Stomach (tissue), 9 donors: ENCODE results near the gene MAGI2. TPM values are rescaled to one million over a fixed set of nuclear protein-coding genes. Genes with fewer than 3 reads are reported as not detected.

Experiments
- DNase-seq, 2 donors: peaks; one replicate each; pipeline versions ENCODE4 v3.0.0 to v3.0.0-alpha.2; 2013 to 2019
- H3K27ac ChIP-seq, 5 donors: fragments of 200-600 bp in 4 of 5; sonication (generic) in 4 of 5; one replicate each; pipeline ENCODE4 v1.5.1; 2013 to 2019; ENCODE audit warnings: mild to moderate bottlenecking in 1 of 5, moderate library complexity in 1 of 5
- H3K27me3 ChIP-seq, 3 donors: fragments of 200-600 bp; sonication (generic); one replicate each; pipeline ENCODE4 v1.5.1; 2017 to 2019; ENCODE audit warnings: mixed run types in 1 of 3
- H3K36me3 ChIP-seq, 4 donors: fragments of 200-600 bp; sonication (generic); 1 replicate in 3 of 4; 2 replicates in 1 of 4; pipeline ENCODE4 v1.5.1; 2016 to 2019
- H3K4me1 ChIP-seq, 4 donors: fragments of 200-600 bp; sonication (generic); one replicate each; pipeline ENCODE4 v1.5.1; 2016 to 2019
- H3K4me3 ChIP-seq, 4 donors: fragments of 200-600 bp; sonication (generic) in 3 of 4; one replicate each; pipeline ENCODE4 v1.5.1; 2016 to 2019; ENCODE audit warnings: mild to moderate bottlenecking in 1 of 4
- H3K9me3 ChIP-seq, 4 donors: fragments of 200-600 bp; sonication (generic); one replicate each; pipeline ENCODE4 v1.5.1; 2016 to 2019
- EP300 ChIP-seq: sonication (generic); formaldehyde crosslinking; IDR thresholded peaks from one replicate; pipeline ENCODE4 v1.6.1; 2017; ENCODE audit warnings: antibody characterized with exemption
- POLR2A ChIP-seq, 4 donors: fragments of 450-650 bp; IDR thresholded peaks; one replicate each; pipeline ENCODE4 v1.6.1; 2016; ENCODE audit warnings: antibody characterized with exemption in 4 of 4, control low read depth in 2 of 4, mild to moderate bottlenecking in 1 of 4, moderate library complexity in 1 of 4
- POLR2AphosphoS5 ChIP-seq, 3 donors: sonication (generic); formaldehyde crosslinking; IDR thresholded peaks; one replicate each; pipeline ENCODE4 v1.6.1; 2016; ENCODE audit warnings: antibody characterized with exemption in 3 of 3
- WGBS, 5 donors: extraction: QIAGEN DNeasy Blood & Tissue Kit in 3 of 5; methylation state at CpG; one replicate each; pipeline versions ENCODE4 v1.1.5 to v1.1.7; 2013 to 2018; 5-methylcytosine and 5-hydroxymethylcytosine counted together
- intact Hi-C: fragments of 100-400 bp; cut with DNase I; formaldehyde crosslinking; loops from one replicate; pipeline ENCODE4 v1.15.1; 2023; ENCODE audit warnings: low total_unique reads
- polyA plus RNA-seq, 3 donors: library from polyadenylated mRNA; stranded (reverse); fragments of 200-250 nt; gene quantifications; one replicate each; pipeline ENCODE4 v1.2.3, GENCODE V29; 2013
- total RNA-seq, 5 donors: library from RNA; depleted of rRNA; stranded (reverse); fragments of >200 nt; gene quantifications; one replicate each; pipeline versions ENCODE4 v1.1.0 to v1.2.3, GENCODE V29; 2014 to 2016
- TF ChIP-seq, protein P1 (sequence below), 7 experiments: fragments of 450-650 bp in 4 of 7; fragments of 200-600 bp in 3 of 7; sonication (generic) in 3 of 7; IDR thresholded peaks; one replicate each; pipeline ENCODE4 v1.5.1; 2016 to 2019; ENCODE audit warnings: antibody characterized with exemption in 7 of 7, control low read depth in 2 of 7, mild to moderate bottlenecking in 1 of 7
- donor health status: healthy with polysubstance abuse.
- donor health status: Bipolar disorder and iron deficiency.
- donor health status: healthy.

Gene MAGI2
- total and polyA plus RNA-seq, 8 donors: 0.92 to 53.9 (median 5.8) TPM

- Histone ChIP-seq H3K4me3 (no peak overlapping the region), H3K9me3 (no peaks in the 10 kb centered on the region), H3K27me3 (no peaks in the 10 kb centered on the region), H3K36me3 (no peaks in the 10 kb centered on the region), H3K27ac (no peak overlapping the region), H3K4me1 (no peaks in the 10 kb centered on the region)
- intact Hi-C loops: no loop called here
- TF ChIP-seq POLR2AphosphoS5 (IDR thresholded peaks at IDR 0.05): no peak
- TF ChIP-seq, protein P1, sequence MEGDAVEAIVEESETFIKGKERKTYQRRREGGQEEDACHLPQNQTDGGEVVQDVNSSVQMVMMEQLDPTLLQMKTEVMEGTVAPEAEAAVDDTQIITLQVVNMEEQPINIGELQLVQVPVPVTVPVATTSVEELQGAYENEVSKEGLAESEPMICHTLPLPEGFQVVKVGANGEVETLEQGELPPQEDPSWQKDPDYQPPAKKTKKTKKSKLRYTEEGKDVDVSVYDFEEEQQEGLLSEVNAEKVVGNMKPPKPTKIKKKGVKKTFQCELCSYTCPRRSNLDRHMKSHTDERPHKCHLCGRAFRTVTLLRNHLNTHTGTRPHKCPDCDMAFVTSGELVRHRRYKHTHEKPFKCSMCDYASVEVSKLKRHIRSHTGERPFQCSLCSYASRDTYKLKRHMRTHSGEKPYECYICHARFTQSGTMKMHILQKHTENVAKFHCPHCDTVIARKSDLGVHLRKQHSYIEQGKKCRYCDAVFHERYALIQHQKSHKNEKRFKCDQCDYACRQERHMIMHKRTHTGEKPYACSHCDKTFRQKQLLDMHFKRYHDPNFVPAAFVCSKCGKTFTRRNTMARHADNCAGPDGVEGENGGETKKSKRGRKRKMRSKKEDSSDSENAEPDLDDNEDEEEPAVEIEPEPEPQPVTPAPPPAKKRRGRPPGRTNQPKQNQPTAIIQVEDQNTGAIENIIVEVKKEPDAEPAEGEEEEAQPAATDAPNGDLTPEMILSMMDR (IDR thresholded peaks at IDR 0.05): no peak
- no peak for TF ChIP-seq EP300
- TF ChIP-seq POLR2A (IDR thresholded peaks at IDR 0.05): no peak
- DNase-seq: no peak
- WGBS, 5 donors: 83 to 93% (median 91%) methylated on average over 1 of the region's 1 CpG
Measured at GRCh38 chr7:78379148-78379547, 1074.3 kb downstream of the MAGI2 start.

DNA sequence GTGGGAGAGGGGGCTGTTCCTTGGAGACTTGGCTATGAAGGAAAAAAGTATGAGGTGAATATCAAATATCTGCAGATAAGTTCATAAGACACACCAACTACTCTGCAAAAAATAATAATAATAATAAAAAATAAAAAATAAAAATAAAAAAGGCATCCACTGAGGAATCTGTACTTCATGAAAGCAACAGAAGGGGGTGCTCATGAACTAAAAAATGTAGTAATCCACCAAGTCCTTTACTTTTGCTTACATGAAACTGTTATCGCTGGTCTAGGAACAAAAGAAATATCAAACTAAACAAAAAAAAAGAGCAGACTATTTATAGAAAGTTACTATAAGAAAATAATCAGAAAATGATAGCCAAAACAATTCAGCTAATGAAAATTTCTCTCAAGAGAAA is 1075.9 kb downstream of the MAGI2 start:
- no peaks in the 10 kb centered on the region for H3K36me3 ChIP-seq
- no peak for DNase-seq
- H3K4me1 ChIP-seq: no peaks in the 10 kb centered on the region
- H3K9me3 ChIP-seq: no peaks in the 10 kb centered on the region
- no peaks in the 10 kb centered on the region for H3K27me3 ChIP-seq
- 80 to 92% (median 90%) methylated on average over 1 of the region's 1 CpG for WGBS, 5 donors
- no peak overlapping the region for H3K27ac ChIP-seq
- no peak for TF ChIP-seq EP300
- TF ChIP-seq, protein P1 (IDR thresholded peaks at IDR 0.05): no peak
- no peak for TF ChIP-seq POLR2AphosphoS5 (IDR thresholded peaks at IDR 0.05)
- TF ChIP-seq POLR2A (IDR thresholded peaks at IDR 0.05): no peak
- intact Hi-C loops: no loop called here
- no peak overlapping the region for H3K4me3 ChIP-seq

- Histone ChIP-seq H3K36me3 (no peaks in the 10 kb centered on the region), H3K4me3 (no peak overlapping the region), H3K27me3 (no peaks in the 10 kb centered on the region), H3K9me3 (no peaks in the 10 kb centered on the region), H3K4me1 (no peaks in the 10 kb centered on the region), H3K27ac (no peak overlapping the region)
- no peak for TF ChIP-seq EP300
- TF ChIP-seq POLR2AphosphoS5 (IDR thresholded peaks at IDR 0.05): no peak
- TF ChIP-seq, protein P1 (IDR thresholded peaks at IDR 0.05): no peak
- no peak for TF ChIP-seq POLR2A (IDR thresholded peaks at IDR 0.05)
- DNase-seq: no peak
- intact Hi-C loops: no loop called here
Measured at GRCh38 chr7:78370936-78371335, 1082.5 kb downstream of the MAGI2 start.

- no peaks in the 10 kb centered on the region for H3K36me3 ChIP-seq
- no peak overlapping the region for H3K27ac ChIP-seq
- H3K4me3 ChIP-seq: no peak overlapping the region
- H3K4me1 ChIP-seq: no peaks in the 10 kb centered on the region
- 55 to 65% (median 62%) methylated on average over 2 of the region's 2 CpGs for WGBS, 5 donors
- no peaks in the 10 kb centered on the region for H3K9me3 ChIP-seq
- no peak for DNase-seq
- H3K27me3 ChIP-seq: no peaks in the 10 kb centered on the region
- intact Hi-C loops: no loop called here
- TF ChIP-seq POLR2A (IDR thresholded peaks at IDR 0.05): no peak
- no peak for TF ChIP-seq POLR2AphosphoS5 (IDR thresholded peaks at IDR 0.05)
- TF ChIP-seq EP300: no peak
- TF ChIP-seq, protein P1 (IDR thresholded peaks at IDR 0.05): no peak
Measured at GRCh38 chr7:78368771-78369170, 1084.7 kb downstream of the MAGI2 start.
